ENCODE results near the gene C12orf57. TPM values are rescaled to one million over a fixed set of nuclear protein-coding genes. Genes with fewer than 3 reads are reported as not detected.

The C12orf57 gene
- total and polyA plus RNA-seq, 9 of the 15 experiments (the other 6 are each of a cell fraction or from before 2014, with no cell fraction given), result 26.7 to 191 (median 107) TPM

DNA sequence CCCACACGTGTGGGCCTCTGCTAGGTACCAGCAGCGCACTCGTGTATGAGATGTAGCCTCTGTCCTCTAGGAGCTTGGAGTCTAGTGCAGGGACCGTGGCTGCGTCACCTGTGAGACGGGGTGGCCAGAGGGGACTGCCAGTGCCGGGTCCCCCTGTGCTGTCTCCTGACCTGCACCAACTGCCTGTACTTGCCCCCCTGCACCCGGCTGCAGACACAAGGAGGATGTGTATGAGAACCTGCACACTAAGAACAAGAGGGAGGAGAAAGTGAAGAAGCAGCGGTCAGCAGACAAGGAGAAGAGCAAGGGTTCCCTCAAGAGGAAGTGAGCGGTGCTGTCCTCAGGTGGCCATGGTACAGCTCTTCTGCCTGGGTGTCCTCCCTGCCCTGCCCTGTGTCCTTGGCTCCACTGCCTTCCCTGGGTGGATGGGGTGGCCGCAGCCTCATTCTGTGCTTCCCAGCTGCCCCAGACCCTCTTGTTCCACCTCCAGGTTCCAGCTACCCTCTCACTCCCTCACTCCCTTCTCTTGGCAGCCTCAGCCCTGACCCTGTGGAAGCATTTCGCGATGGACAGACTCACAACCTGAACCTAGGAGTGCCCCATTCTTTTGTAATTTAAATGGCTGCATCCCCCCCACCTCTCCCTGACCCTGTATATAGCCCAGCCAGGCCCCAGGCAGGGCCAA, 16.9 kb downstream of the C12orf57 start:
- Histone ChIP-seq H4K20me1 (replicated peaks; ENCODE audit: control insufficient read depth, insufficient read depth, low read length) (no peaks in the 10 kb centered on the region), H3K4me1 (replicated peaks in 1 of 2; ENCODE audit: control insufficient read depth in 2 of 2, insufficient read depth in 2 of 2, low read length in 2 of 2) (peaks cover 41 to 72% of the 10 kb centered on the region in 2 experiments), H3K9me1 (ENCODE audit: control insufficient read depth, insufficient read depth, low read length) (no peaks in the 10 kb centered on the region), H3K27ac (ENCODE audit: extremely low read depth, low read depth, low read length) (peak overlapping the region; percentile 96), H3K9ac (ENCODE audit: insufficient read depth in 1 of 2, low read depth in 2 of 2, low read length in 2 of 2) (peak overlapping the region; percentile 92 to 96), H2AFZ (ENCODE audit: low read depth, low read length) (peak overlapping the region; percentile 89), H3K4me3 (peak overlapping the region; percentile 42), H3K79me2 (ENCODE audit: control insufficient read depth, insufficient read depth, low read length) (peaks cover 10% of the 10 kb centered on the region; the same call in 2 of the 3 replicates), H3K36me3 (ENCODE audit: control insufficient read depth, insufficient read depth, low read length) (peaks cover 13% of the 10 kb centered on the region; the same call in 1 of the 3 replicates), H3K9me3 (replicated peaks; ENCODE audit: control insufficient read depth, insufficient read depth, low read depth, low read length) (no peaks in the 10 kb centered on the region), H3K27me3 (ENCODE audit: control insufficient read depth in 2 of 2, insufficient read depth in 2 of 2, low read length in 2 of 2) (no peaks in the 10 kb centered on the region), H3K4me2 (ENCODE audit: insufficient read depth, low read length) (peak overlapping the region; percentile 95)
- DNase-seq (ENCODE audit: extremely low read depth in 1 of 4, low spot score in 3 of 4), result peak in 1 of 4 experiments; percentile 65
- FAIRE-seq, result peak; percentile 81
- ATAC-seq, result peak; percentile 50
- 70% methylated on average over 11 of the region's 13 CpGs for WGBS (ENCODE audit: insufficient coverage, low coverage, missing lambda C conversion rate)
- BruUV-seq (replicated peaks), result no TSS peak
- CTCF ChIA-PET (ENCODE audit: low intra/inter-chr PET ratio), result interaction anchor here (1.4 to 1.8 kb wide), 3 partner anchors 16 to 91 kb away, joined by 4 to 13 read pairs (median 5); partner anchors contain the start of genes C12orf57 and RNU7-1
- in situ Hi-C loops (cut with MboI) (no loop called here), intact Hi-C loops (cut with micrococcal nuclease) (loop anchor here (1.0 to 10.0 kb wide), 3 partner anchors 14 to 224 kb away; partner anchors contain the start of gene PEX5)
- POLR2A ChIA-PET, result interaction anchor here (0.6 to 8.0 kb wide), 16 partner anchors 9 to 406 kb away, joined by 3 to 98 read pairs (median 4); partner anchors contain the start of genes C12orf57, RNU7-1, SPSB2 and TPI1
- TF ChIP-seq, protein P1, sequence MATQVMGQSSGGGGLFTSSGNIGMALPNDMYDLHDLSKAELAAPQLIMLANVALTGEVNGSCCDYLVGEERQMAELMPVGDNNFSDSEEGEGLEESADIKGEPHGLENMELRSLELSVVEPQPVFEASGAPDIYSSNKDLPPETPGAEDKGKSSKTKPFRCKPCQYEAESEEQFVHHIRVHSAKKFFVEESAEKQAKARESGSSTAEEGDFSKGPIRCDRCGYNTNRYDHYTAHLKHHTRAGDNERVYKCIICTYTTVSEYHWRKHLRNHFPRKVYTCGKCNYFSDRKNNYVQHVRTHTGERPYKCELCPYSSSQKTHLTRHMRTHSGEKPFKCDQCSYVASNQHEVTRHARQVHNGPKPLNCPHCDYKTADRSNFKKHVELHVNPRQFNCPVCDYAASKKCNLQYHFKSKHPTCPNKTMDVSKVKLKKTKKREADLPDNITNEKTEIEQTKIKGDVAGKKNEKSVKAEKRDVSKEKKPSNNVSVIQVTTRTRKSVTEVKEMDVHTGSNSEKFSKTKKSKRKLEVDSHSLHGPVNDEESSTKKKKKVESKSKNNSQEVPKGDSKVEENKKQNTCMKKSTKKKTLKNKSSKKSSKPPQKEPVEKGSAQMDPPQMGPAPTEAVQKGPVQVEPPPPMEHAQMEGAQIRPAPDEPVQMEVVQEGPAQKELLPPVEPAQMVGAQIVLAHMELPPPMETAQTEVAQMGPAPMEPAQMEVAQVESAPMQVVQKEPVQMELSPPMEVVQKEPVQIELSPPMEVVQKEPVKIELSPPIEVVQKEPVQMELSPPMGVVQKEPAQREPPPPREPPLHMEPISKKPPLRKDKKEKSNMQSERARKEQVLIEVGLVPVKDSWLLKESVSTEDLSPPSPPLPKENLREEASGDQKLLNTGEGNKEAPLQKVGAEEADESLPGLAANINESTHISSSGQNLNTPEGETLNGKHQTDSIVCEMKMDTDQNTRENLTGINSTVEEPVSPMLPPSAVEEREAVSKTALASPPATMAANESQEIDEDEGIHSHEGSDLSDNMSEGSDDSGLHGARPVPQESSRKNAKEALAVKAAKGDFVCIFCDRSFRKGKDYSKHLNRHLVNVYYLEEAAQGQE (IDR thresholded peaks at IDR 0.05; ENCODE audit: borderline replicate concordance), result peak; percentile 61; the same call in 1 of the 2 replicates
- TF ChIP-seq, protein P1 (CRISPR knock-in tag; IDR thresholded peaks at IDR 0.05; ENCODE audit: low read depth), result no peak
- TF ChIP-seq, protein P2, sequence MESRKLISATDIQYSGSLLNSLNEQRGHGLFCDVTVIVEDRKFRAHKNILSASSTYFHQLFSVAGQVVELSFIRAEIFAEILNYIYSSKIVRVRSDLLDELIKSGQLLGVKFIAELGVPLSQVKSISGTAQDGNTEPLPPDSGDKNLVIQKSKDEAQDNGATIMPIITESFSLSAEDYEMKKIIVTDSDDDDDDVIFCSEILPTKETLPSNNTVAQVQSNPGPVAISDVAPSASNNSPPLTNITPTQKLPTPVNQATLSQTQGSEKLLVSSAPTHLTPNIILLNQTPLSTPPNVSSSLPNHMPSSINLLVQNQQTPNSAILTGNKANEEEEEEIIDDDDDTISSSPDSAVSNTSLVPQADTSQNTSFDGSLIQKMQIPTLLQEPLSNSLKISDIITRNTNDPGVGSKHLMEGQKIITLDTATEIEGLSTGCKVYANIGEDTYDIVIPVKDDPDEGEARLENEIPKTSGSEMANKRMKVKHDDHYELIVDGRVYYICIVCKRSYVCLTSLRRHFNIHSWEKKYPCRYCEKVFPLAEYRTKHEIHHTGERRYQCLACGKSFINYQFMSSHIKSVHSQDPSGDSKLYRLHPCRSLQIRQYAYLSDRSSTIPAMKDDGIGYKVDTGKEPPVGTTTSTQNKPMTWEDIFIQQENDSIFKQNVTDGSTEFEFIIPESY (CRISPR knock-in tag; IDR thresholded peaks at IDR 0.05), result 0 out of 2 replicates have a peak, but pooled peaks have one; percentile 51
- TF ChIP-seq FOXJ3 (CRISPR knock-in tag; IDR thresholded peaks at IDR 0.05) (no peak), ZNF589 (CRISPR knock-in tag; IDR thresholded peaks at IDR 0.05; ENCODE audit: low read depth) (no peak), GABPB1 (CRISPR knock-in tag; IDR thresholded peaks at IDR 0.05) (peak; percentile 38; the same call in 1 of the 2 replicates), SPI1 (IDR thresholded peaks at IDR 0.05; ENCODE audit: borderline replicate concordance, low read depth, low read length) (peak; percentile 65; the same call in 1 of the 2 replicates), SMC3 (conservative IDR thresholded peaks at IDR 0.05; ENCODE audit: insufficient read depth, low read depth, low read length) (peak; percentile 18; the same call in 1 of the 2 replicates), RAD21 (CRISPR knock-in tag; conservative IDR thresholded peaks at IDR 0.05 in 1 of 2, IDR thresholded peaks at IDR 0.05 in 1 of 2) (peak; percentile 58 to 67)
